C4-2B (cell line): Measurements from ENCODE around the gene SETDB1.

Experiments
- ZFX ChIP-seq: fragments of 450-650 bp; IDR thresholded peaks from 2 replicates; pipeline ENCODE4 v1.6.1; 2017
- TF ChIP-seq, protein P1 (sequence below): fragments of 450-650 bp; conservative IDR thresholded peaks from 2 replicates; pipeline ENCODE4 v1.5.1; 2017; ENCODE audit warnings: mild to moderate bottlenecking

GRCh38 chr1:150973258-150973835, 47.2 kb downstream of the SETDB1 start:
- TF ChIP-seq, protein P1, sequence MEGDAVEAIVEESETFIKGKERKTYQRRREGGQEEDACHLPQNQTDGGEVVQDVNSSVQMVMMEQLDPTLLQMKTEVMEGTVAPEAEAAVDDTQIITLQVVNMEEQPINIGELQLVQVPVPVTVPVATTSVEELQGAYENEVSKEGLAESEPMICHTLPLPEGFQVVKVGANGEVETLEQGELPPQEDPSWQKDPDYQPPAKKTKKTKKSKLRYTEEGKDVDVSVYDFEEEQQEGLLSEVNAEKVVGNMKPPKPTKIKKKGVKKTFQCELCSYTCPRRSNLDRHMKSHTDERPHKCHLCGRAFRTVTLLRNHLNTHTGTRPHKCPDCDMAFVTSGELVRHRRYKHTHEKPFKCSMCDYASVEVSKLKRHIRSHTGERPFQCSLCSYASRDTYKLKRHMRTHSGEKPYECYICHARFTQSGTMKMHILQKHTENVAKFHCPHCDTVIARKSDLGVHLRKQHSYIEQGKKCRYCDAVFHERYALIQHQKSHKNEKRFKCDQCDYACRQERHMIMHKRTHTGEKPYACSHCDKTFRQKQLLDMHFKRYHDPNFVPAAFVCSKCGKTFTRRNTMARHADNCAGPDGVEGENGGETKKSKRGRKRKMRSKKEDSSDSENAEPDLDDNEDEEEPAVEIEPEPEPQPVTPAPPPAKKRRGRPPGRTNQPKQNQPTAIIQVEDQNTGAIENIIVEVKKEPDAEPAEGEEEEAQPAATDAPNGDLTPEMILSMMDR: no peak
- no peak for TF ChIP-seq ZFX
